Astrocyte (in vitro differentiated cells and primary cell): ENCODE data around the gene CD46. TPM values are rescaled to one million over a fixed set of nuclear protein-coding genes. Genes with fewer than 3 reads are reported as not detected.

Source experiments
- DNase-seq: peaks from one replicate; pipeline ENCODE4 v3.0.0-alpha.2; 2010; ENCODE audit warnings: low read depth
- FAIRE-seq: peaks from 2 replicates; lab custom pipeline; 2011; peaks lifted over from hg19 to GRCh38; lab: Jason Lieb, UNC
- H2AFZ ChIP-seq: 2 replicates; pipeline ENCODE4 v1.6.0; 2012; ENCODE audit warnings: low read depth, low read length, inconsistent platforms
- H3K27ac ChIP-seq: 2 replicates; pipeline ENCODE4 v1.5.1; 2011; ENCODE audit warnings: low read depth, low read length, inconsistent platforms
- H3K27me3 ChIP-seq: 2 replicates; pipeline ENCODE4 v1.6.0; 2011; ENCODE audit warnings: low read length, inconsistent platforms; ENCODE audit not compliant: insufficient read depth
- H3K36me3 ChIP-seq: 2 replicates; pipeline ENCODE4 v1.5.1; 2011; ENCODE audit warnings: low read length, inconsistent platforms; ENCODE audit not compliant: insufficient read depth
- H3K4me1 ChIP-seq: 2 replicates; pipeline ENCODE4 v1.5.1; 2011; ENCODE audit warnings: low read length, inconsistent platforms; ENCODE audit not compliant: insufficient read depth
- H3K4me2 ChIP-seq: 2 replicates; pipeline ENCODE4 v1.6.0; 2012; ENCODE audit warnings: low read length, inconsistent platforms
- H3K4me3 ChIP-seq: 2 replicates; pipeline ENCODE4 v1.5.1; 2011; ENCODE audit warnings: low read depth, mild to moderate bottlenecking, low read length, inconsistent platforms; ENCODE audit not compliant: insufficient read depth
- H3K79me2 ChIP-seq: 2 replicates; pipeline ENCODE4 v1.6.0; 2012; ENCODE audit warnings: mild to moderate bottlenecking, low read length, inconsistent platforms; ENCODE audit not compliant: insufficient read depth
- H3K9ac ChIP-seq: 2 replicates; pipeline ENCODE4 v1.6.0; 2012; ENCODE audit warnings: mild to moderate bottlenecking, low read length, inconsistent platforms
- H3K9me3 ChIP-seq: 2 replicates; pipeline ENCODE4 v1.5.1; 2012; ENCODE audit warnings: low read depth, mild to moderate bottlenecking, low read length, inconsistent platforms; ENCODE audit not compliant: insufficient read depth
- H4K20me1 ChIP-seq: 2 replicates; pipeline ENCODE4 v1.6.0; 2012; ENCODE audit warnings: low read length, inconsistent platforms; ENCODE audit not compliant: insufficient read depth
- H3K27ac Mint-ChIP-seq: one replicate; pipeline ENCODE4 v1.8.0; 2021; ENCODE audit warnings: mild to moderate bottlenecking, mixed read lengths; ENCODE audit not compliant: unreplicated experiment
- H3K27me3 Mint-ChIP-seq: one replicate; pipeline ENCODE4 v1.8.0; 2021; ENCODE audit warnings: low read depth, mixed read lengths; ENCODE audit not compliant: unreplicated experiment
- H3K36me3 Mint-ChIP-seq: one replicate; pipeline ENCODE4 v1.8.0; 2021; ENCODE audit warnings: low read depth, mixed read lengths; ENCODE audit not compliant: unreplicated experiment
- H3K4me1 Mint-ChIP-seq: one replicate; pipeline ENCODE4 v1.8.0; 2021; ENCODE audit warnings: low read depth, mixed read lengths; ENCODE audit not compliant: unreplicated experiment
- H3K4me3 Mint-ChIP-seq: one replicate; pipeline ENCODE4 v1.8.0; 2021; ENCODE audit warnings: mild to moderate bottlenecking, moderate library complexity, mixed read lengths; ENCODE audit not compliant: unreplicated experiment
- H3K9me3 Mint-ChIP-seq: one replicate; pipeline ENCODE4 v1.8.0; 2021; ENCODE audit warnings: mild to moderate bottlenecking, mixed read lengths; ENCODE audit not compliant: unreplicated experiment
- EZH2 ChIP-seq: IDR thresholded peaks from 2 replicates; pipeline ENCODE4 v1.6.1; 2012; ENCODE audit warnings: mild to moderate bottlenecking, low read length, inconsistent platforms; ENCODE audit not compliant: insufficient read depth
- total RNA-seq: library from RNA; stranded (reverse); gene quantifications from 2 replicates; pipeline ENCODE4 v1.2.1, GENCODE V29; 2021
- TF ChIP-seq, protein P1 (sequence below): IDR thresholded peaks from 2 replicates; pipeline ENCODE4 v1.5.1; 2011; ENCODE audit warnings: low read depth, mild to moderate bottlenecking, inconsistent platforms, low read length, moderate library complexity; ENCODE audit not compliant: insufficient read depth

The CD46 gene
- total RNA-seq, 1 donor from 2014 or later: 176 TPM

DNA sequence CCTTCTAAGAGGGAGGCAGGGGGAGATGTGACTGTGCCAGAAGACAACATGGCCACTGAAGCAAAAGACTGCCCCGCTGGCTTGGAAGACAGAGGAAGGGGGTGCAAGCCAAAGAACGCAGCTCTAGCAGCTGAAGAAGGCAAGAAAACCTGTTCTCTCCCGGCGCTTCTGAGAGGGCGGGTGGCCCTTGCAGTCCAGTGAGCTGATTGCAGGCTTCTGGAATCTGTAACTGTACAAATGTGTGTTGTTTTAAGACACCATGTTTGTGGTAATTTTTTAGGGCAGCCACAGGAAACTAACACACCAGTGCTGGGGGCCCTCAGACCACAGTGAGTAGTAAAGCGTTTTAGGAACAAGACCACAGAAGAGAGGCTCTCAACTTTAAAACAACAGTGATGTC, 47.0 kb downstream of the CD46 start:
- no peaks in the 10 kb centered on the region for H3K9me3 ChIP-seq
- Mint-ChIP-seq H3K27me3 (peaks cover 4% of the 10 kb centered on the region), H3K27ac (peak overlapping the region; percentile 50), H3K36me3 (peaks cover 6% of the 10 kb centered on the region), H3K9me3 (no peaks in the 10 kb centered on the region), H3K4me1 (peaks cover 8% of the 10 kb centered on the region), H3K4me3 (no peak overlapping the region)
- no peak for FAIRE-seq
- H3K4me1 ChIP-seq: peaks cover 10% of the 10 kb centered on the region
- TF ChIP-seq, protein P1, sequence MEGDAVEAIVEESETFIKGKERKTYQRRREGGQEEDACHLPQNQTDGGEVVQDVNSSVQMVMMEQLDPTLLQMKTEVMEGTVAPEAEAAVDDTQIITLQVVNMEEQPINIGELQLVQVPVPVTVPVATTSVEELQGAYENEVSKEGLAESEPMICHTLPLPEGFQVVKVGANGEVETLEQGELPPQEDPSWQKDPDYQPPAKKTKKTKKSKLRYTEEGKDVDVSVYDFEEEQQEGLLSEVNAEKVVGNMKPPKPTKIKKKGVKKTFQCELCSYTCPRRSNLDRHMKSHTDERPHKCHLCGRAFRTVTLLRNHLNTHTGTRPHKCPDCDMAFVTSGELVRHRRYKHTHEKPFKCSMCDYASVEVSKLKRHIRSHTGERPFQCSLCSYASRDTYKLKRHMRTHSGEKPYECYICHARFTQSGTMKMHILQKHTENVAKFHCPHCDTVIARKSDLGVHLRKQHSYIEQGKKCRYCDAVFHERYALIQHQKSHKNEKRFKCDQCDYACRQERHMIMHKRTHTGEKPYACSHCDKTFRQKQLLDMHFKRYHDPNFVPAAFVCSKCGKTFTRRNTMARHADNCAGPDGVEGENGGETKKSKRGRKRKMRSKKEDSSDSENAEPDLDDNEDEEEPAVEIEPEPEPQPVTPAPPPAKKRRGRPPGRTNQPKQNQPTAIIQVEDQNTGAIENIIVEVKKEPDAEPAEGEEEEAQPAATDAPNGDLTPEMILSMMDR: no peak
- TF ChIP-seq EZH2: no peak
- H3K36me3 ChIP-seq: peaks cover 9% of the 10 kb centered on the region
- H3K9ac ChIP-seq: no peak overlapping the region
- H3K27ac ChIP-seq: no peak overlapping the region
- no peak overlapping the region for H3K4me2 ChIP-seq
- no peak overlapping the region for H2AFZ ChIP-seq
- no peaks in the 10 kb centered on the region for H4K20me1 ChIP-seq
- H3K4me3 ChIP-seq: no peak overlapping the region
- H3K79me2 ChIP-seq: no peaks in the 10 kb centered on the region
- peak; percentile 30 for DNase-seq
- no peaks in the 10 kb centered on the region for H3K27me3 ChIP-seq

DNA sequence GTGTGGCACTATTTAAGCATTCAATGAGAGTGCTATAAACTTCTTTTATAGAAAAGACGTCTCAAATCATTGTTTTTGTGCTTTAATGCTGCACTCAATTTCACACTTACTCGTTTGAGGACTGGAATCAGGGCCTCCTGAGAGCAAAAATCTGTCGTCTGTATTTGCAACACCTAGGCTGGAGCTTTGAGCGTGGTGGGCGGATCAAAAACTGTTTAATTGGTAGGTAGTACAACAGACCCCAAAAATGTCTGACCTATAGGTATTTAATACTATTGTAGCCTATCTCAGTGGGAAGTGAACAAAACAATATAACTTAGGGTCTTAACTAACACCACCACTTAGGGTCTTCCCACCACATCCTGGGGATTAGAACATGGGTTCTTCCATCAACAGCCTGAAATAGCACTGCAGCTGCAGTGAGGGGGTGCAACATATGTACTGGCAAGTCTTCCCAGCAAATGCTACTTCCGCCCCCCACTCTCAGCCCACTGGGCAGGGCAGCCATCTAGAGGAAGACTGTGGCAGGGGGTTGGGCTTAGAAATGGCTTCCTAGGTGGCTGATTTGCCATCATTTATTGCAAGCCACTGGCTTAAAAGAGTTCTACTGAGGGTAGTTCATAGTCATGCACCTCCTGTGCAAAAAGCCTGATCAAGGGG, 48.3 kb downstream of the CD46 start:
- Mint-ChIP-seq H3K4me3 (no peak overlapping the region), H3K4me1 (peaks cover 13% of the 10 kb centered on the region), H3K36me3 (peaks cover 6% of the 10 kb centered on the region), H3K27ac (no peak overlapping the region), H3K9me3 (no peaks in the 10 kb centered on the region), H3K27me3 (peaks cover 4% of the 10 kb centered on the region)
- TF ChIP-seq, protein P1: no peak
- TF ChIP-seq EZH2: no peak
- no peak overlapping the region for H3K4me2 ChIP-seq
- no peaks in the 10 kb centered on the region for H4K20me1 ChIP-seq
- peaks cover 2% of the 10 kb centered on the region for H3K36me3 ChIP-seq
- H3K9me3 ChIP-seq: no peaks in the 10 kb centered on the region
- peaks cover 10% of the 10 kb centered on the region for H3K4me1 ChIP-seq
- DNase-seq: no peak
- no peaks in the 10 kb centered on the region for H3K79me2 ChIP-seq
- FAIRE-seq: no peak
- no peak overlapping the region for H3K27ac ChIP-seq
- H3K4me3 ChIP-seq: no peak overlapping the region
- H3K9ac ChIP-seq: no peak overlapping the region
- H2AFZ ChIP-seq: no peak overlapping the region
- no peaks in the 10 kb centered on the region for H3K27me3 ChIP-seq

DNA sequence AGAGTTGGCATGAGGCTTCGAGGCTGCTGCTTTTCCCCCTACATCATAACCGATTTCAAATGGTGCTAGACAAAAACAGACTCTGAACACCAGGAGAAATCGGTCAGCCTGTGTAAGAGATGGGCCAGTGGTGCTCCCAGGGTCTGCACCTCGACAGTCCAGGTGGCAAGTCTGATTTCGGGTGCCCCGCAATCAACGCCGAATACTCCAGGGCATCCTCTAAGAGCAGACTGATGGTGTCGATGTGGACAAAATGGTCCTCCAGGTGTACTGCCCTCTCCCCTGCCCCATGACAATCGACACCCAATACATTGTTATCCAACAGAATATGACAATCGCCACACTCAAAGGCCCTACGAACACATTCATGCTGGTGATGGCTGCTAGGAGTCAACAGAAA, 50.0 kb downstream of the CD46 start:
- H3K36me3 Mint-ChIP-seq: peaks cover 4% of the 10 kb centered on the region
- H3K4me3 Mint-ChIP-seq: no peak overlapping the region
- Histone ChIP-seq H3K9me3 (no peaks in the 10 kb centered on the region), H4K20me1 (no peaks in the 10 kb centered on the region), H3K36me3 (no peaks in the 10 kb centered on the region), H2AFZ (no peak overlapping the region), H3K9ac (no peak overlapping the region), H3K4me2 (no peak overlapping the region), H3K27ac (no peak overlapping the region), H3K4me3 (no peak overlapping the region), H3K4me1 (peaks cover 24% of the 10 kb centered on the region), H3K79me2 (no peaks in the 10 kb centered on the region), H3K27me3 (no peaks in the 10 kb centered on the region)
- FAIRE-seq: no peak
- no peak overlapping the region for H3K27ac Mint-ChIP-seq
- H3K27me3 Mint-ChIP-seq: peaks cover 4% of the 10 kb centered on the region
- TF ChIP-seq, protein P1: no peak
- TF ChIP-seq EZH2: no peak
- DNase-seq: no peak
- H3K4me1 Mint-ChIP-seq: peaks cover 22% of the 10 kb centered on the region
- H3K9me3 Mint-ChIP-seq: no peaks in the 10 kb centered on the region
